ENCODE results near the gene GGT1.
"Not testable (repeated sequence)": the region's sequence is repeated elsewhere in the genome, so short reads cannot be mapped to it uniquely, and the experiment has no call there.

GGT1 gene

GRCh38 chr22:24644409-24644808, 41.4 kb downstream of the GGT1 start:
- DNase-seq = not testable (repeated sequence)

DNA sequence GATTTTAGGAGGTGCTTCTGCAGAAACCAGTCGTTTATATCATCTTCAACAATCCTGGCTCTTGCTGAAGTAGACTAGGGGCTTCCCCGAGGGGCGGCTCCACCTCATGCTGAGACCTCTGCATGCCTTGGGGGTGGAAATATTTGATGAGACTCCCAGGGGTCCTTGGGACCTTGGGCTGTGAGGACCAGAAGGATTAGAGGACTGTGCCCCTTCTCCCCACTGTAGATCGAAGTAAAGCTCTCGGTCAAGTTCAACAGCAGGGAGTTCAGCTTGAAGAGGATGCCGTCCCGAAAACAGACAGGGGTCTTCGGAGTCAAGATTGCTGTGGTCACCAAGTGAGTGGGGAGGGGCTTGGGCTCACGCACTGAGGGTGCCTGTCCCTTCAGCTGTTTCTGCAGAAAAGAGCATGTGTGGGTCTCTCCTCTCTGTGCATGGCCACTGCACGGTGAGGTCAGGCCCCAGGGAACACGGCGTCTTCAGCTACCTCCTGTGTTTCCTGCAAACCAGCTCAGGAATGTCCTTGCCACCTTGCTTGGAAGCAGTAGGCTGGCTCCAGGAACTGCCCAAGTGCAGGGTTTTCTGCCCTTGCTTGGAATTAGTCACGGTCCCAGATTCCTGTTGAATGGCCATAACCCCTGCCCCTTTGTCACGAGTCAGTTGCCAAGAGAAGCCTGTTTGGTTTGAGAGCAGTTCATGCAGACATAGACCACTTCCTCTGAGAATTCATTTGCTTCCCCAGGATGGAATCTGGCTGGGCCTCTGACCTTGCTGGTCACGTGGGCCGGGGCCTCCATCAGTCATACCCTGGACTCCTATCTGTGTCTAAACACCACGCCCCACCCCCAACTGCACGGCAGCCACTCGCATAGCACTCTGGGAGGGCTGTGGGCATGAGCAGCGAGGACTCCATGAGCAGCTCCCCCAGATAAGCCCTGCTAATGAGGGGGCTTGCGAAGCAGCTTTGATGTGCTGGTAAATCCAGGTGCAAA, 42.7 kb downstream of the GGT1 start:
- not testable (repeated sequence) for DNase-seq

GRCh38 chr22:24646756-24647155, 43.8 kb downstream of the GGT1 start:
- not testable (repeated sequence) for DNase-seq

- not testable (repeated sequence) for DNase-seq
Observed at GRCh38 chr22:24649371-24649770, 46.4 kb downstream of the GGT1 start.

- DNase-seq = not testable (repeated sequence)
Observed at GRCh38 chr22:24650884-24651283, 47.9 kb downstream of the GGT1 start.

DNA sequence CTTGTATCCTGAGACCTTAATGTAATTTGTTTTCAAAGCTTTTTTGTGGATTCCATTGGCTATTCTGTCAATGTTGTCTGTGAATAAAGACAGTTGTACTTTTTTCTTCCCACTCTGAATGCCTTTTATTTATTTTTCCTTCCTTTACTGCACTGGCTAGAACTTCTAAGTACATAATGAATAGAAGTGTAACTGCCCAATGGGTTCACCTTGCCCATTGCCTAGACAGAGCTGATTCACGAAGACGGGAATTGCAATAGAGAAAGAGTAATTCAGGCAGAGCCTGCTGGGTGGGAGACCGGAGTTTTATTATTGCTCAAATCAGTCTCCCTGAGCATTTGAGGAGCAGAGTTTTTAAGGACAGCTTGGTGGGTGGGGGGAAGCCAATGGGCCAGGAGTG, 62.4 kb downstream of the GGT1 start:
- DNase-seq = not testable (repeated sequence)

- not testable (repeated sequence) for DNase-seq
Observed at GRCh38 chr22:24667904-24668303, 64.9 kb downstream of the GGT1 start.

GRCh38 chr22:24672532-24672931, 69.5 kb downstream of the GGT1 start:
- not testable (repeated sequence) for DNase-seq

Measured in inflammatory macrophage treated with lipopolysaccharide for 4 hours (primary cell).